PC-9 (cell line): ENCODE measurements around the gene NALCN. TPM values are rescaled to one million over a fixed set of nuclear protein-coding genes. Genes with fewer than 3 reads are reported as not detected.
"Not testable (repeated sequence)": the region's sequence is repeated elsewhere in the genome, so short reads cannot be mapped to it uniquely, and the experiment has no call there.

ENCODE experiments used
- BruUV-seq: library from RNA; stranded (reverse); fragments of 400-500 nt; replicated peaks from 2 replicates; lab custom pipeline; 2021; lab: Mats Ljungman, UMichigan
- CTCF ChIA-PET: fragments of 300-600 bp; sonication (Branson Sonifier 250); formaldehyde crosslinking; loops from one replicate; lab custom pipeline; 2022; ENCODE audit warnings: antibody characterized with exemption; lab: Charles Lee
- POLR2A ChIA-PET: fragments of 300-600 bp; sonication (Branson Sonifier 250); formaldehyde crosslinking; loops from one replicate; lab custom pipeline; 2022; ENCODE audit warnings: antibody characterized with exemption; ENCODE audit not compliant: unreplicated experiment; lab: Charles Lee
- DNase-seq, 2 experiments: peaks; one replicate each; pipeline versions ENCODE4 v3.0.0 to v3.0.0-alpha.2; 2015 to 2022; ENCODE audit warnings: mixed read lengths in 1 of 2
- H2AFZ ChIP-seq: fragments of 200-600 bp; sonication (generic); 2 replicates; pipeline ENCODE4 v1.8.1; 2017; ENCODE audit warnings: antibody characterized with exemption
- H3F3A ChIP-seq: fragments of 200-600 bp; sonication (generic); 2 replicates; pipeline ENCODE4 v1.8.1; 2017; ENCODE audit warnings: antibody characterized with exemption, mild to moderate bottlenecking, low read depth; ENCODE audit not compliant: insufficient read depth
- H3K27ac ChIP-seq: fragments of 200-600 bp; sonication (generic); 2 replicates; pipeline ENCODE4 v1.6.1; 2016; ENCODE audit warnings: mixed run types
- H3K27me3 ChIP-seq: fragments of 200-600 bp; sonication (generic); 2 replicates; pipeline ENCODE4 v1.6.1; 2016; ENCODE audit warnings: low read depth, mixed run types; ENCODE audit not compliant: insufficient read depth
- H3K36me3 ChIP-seq: fragments of 200-600 bp; sonication (generic); 2 replicates; pipeline ENCODE4 v1.6.1; 2016; ENCODE audit warnings: low read depth, mixed run types
- H3K4me1 ChIP-seq: fragments of 200-600 bp; sonication (generic); replicated peaks from 2 replicates; pipeline ENCODE4 v1.6.1; 2016; ENCODE audit warnings: mixed run types; ENCODE audit not compliant: insufficient read depth
- H3K4me2 ChIP-seq: fragments of 200-600 bp; sonication (generic); 2 replicates; pipeline ENCODE4 v1.6.1; 2017; ENCODE audit warnings: mixed run types
- H3K4me3 ChIP-seq: fragments of 200-600 bp; sonication (generic); 2 replicates; pipeline ENCODE4 v1.6.1; 2016; ENCODE audit warnings: mixed run types
- H3K79me2 ChIP-seq: fragments of 200-600 bp; sonication (generic); 2 replicates; pipeline ENCODE4 v1.6.1; 2017; ENCODE audit warnings: low read depth, mixed run types
- H3K9me2 ChIP-seq: fragments of 200-600 bp; sonication (generic); 2 replicates; pipeline ENCODE4 v1.8.1; 2017; ENCODE audit warnings: mild to moderate bottlenecking; ENCODE audit not compliant: insufficient read depth
- H3K9me3 ChIP-seq: fragments of 200-600 bp; sonication (generic); 2 replicates; pipeline ENCODE4 v1.8.1; 2016; ENCODE audit warnings: low read depth; ENCODE audit not compliant: insufficient read depth
- H4K20me1 ChIP-seq: fragments of 200-600 bp; sonication (generic); 2 replicates; pipeline ENCODE4 v1.8.1; 2017; ENCODE audit not compliant: insufficient read depth
- EZH2 ChIP-seq: fragments of 200-600 bp; sonication (generic); IDR thresholded peaks from 2 replicates; pipeline ENCODE4 v1.8.0; 2017; ENCODE audit warnings: antibody characterized with exemption, low read depth
- intact Hi-C: fragments of 100-400 bp; cut with micrococcal nuclease; formaldehyde crosslinking; loops from one replicate; pipeline ENCODE4 v1.10.0; 2022; ENCODE audit not compliant: unreplicated experiment
- total RNA-seq: library from RNA; stranded (reverse); gene quantifications from 2 replicates; pipeline ENCODE4 v1.2.3, GENCODE V29; 2021
- TF ChIP-seq, protein P1 (sequence below): fragments of 200-600 bp; sonication (generic); conservative IDR thresholded peaks from 2 replicates; pipeline ENCODE4 v1.6.1; 2017; ENCODE audit warnings: mixed run types, antibody characterized with exemption, mild to moderate bottlenecking, moderate library complexity

The NALCN gene
- total RNA-seq, 1 experiment from 2014 or later: 7.7 TPM

DNA sequence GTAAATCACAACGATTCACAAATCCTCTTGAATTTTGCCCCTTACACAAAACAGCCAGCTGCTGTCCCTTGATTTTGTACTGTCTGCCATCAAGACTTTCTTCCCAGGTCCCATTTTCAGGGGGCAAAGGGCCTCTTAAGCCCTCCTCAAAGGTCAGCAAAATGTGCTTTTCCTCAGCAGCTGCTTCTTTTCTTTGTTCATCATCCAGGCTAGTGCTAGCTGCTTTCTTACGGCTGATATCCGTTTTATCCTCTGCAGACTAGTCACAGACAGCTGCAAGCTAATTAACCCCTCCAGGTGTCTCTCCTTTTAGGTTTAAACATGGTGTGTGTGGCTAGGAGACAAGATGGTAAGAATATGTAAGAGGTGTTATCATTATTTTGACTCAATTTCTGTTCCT is 90.9 kb downstream of the NALCN start:
- no TSS peak for BruUV-seq
- no peaks in the 10 kb centered on the region; the same call in 1 of the 2 replicates for H3K36me3 ChIP-seq
- no peaks in the 10 kb centered on the region for H3K4me1 ChIP-seq
- no peak overlapping the region for H3K4me3 ChIP-seq
- no peak overlapping the region for H2AFZ ChIP-seq
- DNase-seq: no peak
- H3K79me2 ChIP-seq: no peaks in the 10 kb centered on the region
- H3F3A ChIP-seq: no peaks in the 10 kb centered on the region; the same call in 1 of the 2 replicates
- no peaks in the 10 kb centered on the region for H4K20me1 ChIP-seq
- no peak overlapping the region for H3K27ac ChIP-seq
- intact Hi-C loops: no loop called here
- POLR2A ChIA-PET: no interaction called here
- TF ChIP-seq EZH2: no peak
- TF ChIP-seq, protein P1, sequence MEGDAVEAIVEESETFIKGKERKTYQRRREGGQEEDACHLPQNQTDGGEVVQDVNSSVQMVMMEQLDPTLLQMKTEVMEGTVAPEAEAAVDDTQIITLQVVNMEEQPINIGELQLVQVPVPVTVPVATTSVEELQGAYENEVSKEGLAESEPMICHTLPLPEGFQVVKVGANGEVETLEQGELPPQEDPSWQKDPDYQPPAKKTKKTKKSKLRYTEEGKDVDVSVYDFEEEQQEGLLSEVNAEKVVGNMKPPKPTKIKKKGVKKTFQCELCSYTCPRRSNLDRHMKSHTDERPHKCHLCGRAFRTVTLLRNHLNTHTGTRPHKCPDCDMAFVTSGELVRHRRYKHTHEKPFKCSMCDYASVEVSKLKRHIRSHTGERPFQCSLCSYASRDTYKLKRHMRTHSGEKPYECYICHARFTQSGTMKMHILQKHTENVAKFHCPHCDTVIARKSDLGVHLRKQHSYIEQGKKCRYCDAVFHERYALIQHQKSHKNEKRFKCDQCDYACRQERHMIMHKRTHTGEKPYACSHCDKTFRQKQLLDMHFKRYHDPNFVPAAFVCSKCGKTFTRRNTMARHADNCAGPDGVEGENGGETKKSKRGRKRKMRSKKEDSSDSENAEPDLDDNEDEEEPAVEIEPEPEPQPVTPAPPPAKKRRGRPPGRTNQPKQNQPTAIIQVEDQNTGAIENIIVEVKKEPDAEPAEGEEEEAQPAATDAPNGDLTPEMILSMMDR: no peak
- no peaks in the 10 kb centered on the region for H3K27me3 ChIP-seq
- CTCF ChIA-PET: no interaction called here
- H3K9me3 ChIP-seq: no peaks in the 10 kb centered on the region; the same call in 1 of the 2 replicates
- H3K9me2 ChIP-seq: peaks cover 4% of the 10 kb centered on the region; the same call in 1 of the 2 replicates
- H3K4me2 ChIP-seq: no peak overlapping the region

DNA sequence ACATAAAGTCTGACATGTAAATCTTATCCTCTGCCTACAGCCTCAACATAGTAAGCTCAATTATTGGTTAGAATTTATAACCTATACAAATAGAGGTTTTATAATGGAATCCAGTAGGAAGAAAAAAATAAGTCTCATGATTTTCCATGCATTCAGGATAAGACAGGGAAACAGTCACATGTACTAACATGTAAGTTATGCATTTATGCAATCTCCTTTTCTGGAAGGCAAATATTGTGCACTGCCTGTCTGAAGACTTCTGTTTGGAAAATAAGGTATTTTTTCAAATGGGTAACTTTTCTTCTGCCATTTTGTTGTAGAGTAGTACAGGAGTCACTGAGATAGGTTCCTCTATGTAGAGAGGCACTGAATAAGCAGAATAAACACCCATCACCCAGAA is 92.7 kb downstream of the NALCN start:
- Histone ChIP-seq H2AFZ (no peak overlapping the region), H4K20me1 (no peaks in the 10 kb centered on the region), H3K36me3 (no peaks in the 10 kb centered on the region; the same call in 1 of the 2 replicates), H3K4me3 (no peak overlapping the region), H3K79me2 (no peaks in the 10 kb centered on the region), H3K4me2 (no peak overlapping the region), H3K4me1 (no peaks in the 10 kb centered on the region), H3K27me3 (no peaks in the 10 kb centered on the region), H3F3A (no peaks in the 10 kb centered on the region; the same call in 1 of the 2 replicates), H3K9me2 (peaks cover 4% of the 10 kb centered on the region; the same call in 1 of the 2 replicates), H3K27ac (no peak overlapping the region), H3K9me3 (no peaks in the 10 kb centered on the region; the same call in 1 of the 2 replicates)
- DNase-seq: no peak
- intact Hi-C loops: no loop called here
- BruUV-seq: no TSS peak
- TF ChIP-seq EZH2: no peak
- TF ChIP-seq, protein P1: no peak
- POLR2A ChIA-PET: interaction anchor here (0.5 kb wide), 1 partner anchor 594 kb away, joined by 14 read pairs; no protein-coding TSS in a partner anchor
- CTCF ChIA-PET: no interaction called here

DNA sequence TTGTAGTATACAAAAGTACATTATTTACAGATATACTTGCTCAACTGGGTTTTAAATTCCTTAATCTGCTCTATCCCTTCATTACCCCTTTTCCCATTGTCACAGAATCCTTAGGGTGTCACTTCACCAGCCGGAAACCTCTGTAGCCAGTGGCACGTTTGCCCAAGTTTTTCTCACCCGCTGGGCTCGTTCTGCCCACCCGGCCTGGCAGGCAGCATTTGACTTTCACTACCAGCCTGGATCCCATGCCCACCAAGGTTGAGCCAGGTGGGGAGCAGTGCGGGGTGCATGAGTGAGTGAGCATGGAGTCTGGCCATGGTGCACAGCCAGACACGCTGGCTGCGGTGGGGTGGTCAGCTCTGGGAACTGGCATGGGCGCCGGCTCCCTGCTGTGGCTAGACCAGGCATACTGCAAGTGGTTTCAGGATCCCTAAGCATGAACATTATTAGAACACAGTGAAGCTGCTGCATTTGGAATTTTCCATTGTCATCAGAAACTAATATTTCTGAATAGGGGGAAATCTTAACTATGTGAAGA is 98.3 kb downstream of the NALCN start:
- POLR2A ChIA-PET: no interaction called here
- BruUV-seq: no TSS peak
- no peaks in the 10 kb centered on the region for H3K27me3 ChIP-seq
- H3K9me2 ChIP-seq: no peaks in the 10 kb centered on the region
- intact Hi-C loops: no loop called here
- no peaks in the 10 kb centered on the region for H3K4me1 ChIP-seq
- TF ChIP-seq, protein P1: no peak
- no peak for TF ChIP-seq EZH2
- DNase-seq: no peak
- no peaks in the 10 kb centered on the region; the same call in 1 of the 2 replicates for H3F3A ChIP-seq
- H3K9me3 ChIP-seq: no peaks in the 10 kb centered on the region; the same call in 1 of the 2 replicates
- no peak overlapping the region for H3K4me3 ChIP-seq
- no peaks in the 10 kb centered on the region for H4K20me1 ChIP-seq
- no peaks in the 10 kb centered on the region for H3K79me2 ChIP-seq
- H3K4me2 ChIP-seq: no peak overlapping the region
- CTCF ChIA-PET: no interaction called here
- no peak overlapping the region for H3K27ac ChIP-seq
- H2AFZ ChIP-seq: no peak overlapping the region
- no peaks in the 10 kb centered on the region for H3K36me3 ChIP-seq

DNA sequence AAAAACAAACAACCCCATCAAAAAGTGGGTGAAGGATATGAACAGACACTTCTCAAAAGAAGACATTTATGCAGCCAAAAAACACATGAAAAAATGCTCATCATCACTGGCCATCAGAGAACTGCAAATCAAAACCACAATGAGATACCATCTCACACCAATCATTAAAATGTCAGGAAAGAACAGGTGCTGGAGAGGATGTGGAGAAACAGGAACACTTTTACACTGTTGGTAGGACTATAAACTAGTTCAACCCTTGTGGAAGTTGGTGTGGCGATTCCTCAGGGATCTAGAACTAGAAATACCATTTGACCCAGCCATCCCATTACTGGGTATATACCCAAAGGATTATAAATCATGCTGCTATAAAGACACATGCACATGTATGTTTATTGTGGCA is 102.8 kb downstream of the NALCN start:
- H3K9me3 ChIP-seq, H3K4me2 ChIP-seq, H3K9me2 ChIP-seq, H4K20me1 ChIP-seq, H3K27ac ChIP-seq, H3F3A ChIP-seq, H3K79me2 ChIP-seq, CTCF ChIA-PET, H3K36me3 ChIP-seq, BruUV-seq, H3K4me3 ChIP-seq, intact Hi-C loops, H2AFZ ChIP-seq, POLR2A ChIA-PET, DNase-seq, H3K27me3 ChIP-seq: not testable (repeated sequence)
- peaks cover 12% of the 10 kb centered on the region; the same call in 1 of the 2 replicates for H3K4me1 ChIP-seq
